Loucy (cell line): ENCODE data around the gene CDC34.

Source experiments
- CTCF ChIP-seq: fragments of 200-600 bp; sonication (generic); conservative IDR thresholded peaks from 2 replicates; pipeline ENCODE4 v1.5.1; 2014; ENCODE audit warnings: mild to moderate bottlenecking, antibody characterized with exemption, low read length
- EZH2phosphoT487 ChIP-seq: fragments of 200-600 bp; IDR thresholded peaks from 2 replicates; pipeline ENCODE4 v1.6.1; 2018; ENCODE audit warnings: antibody characterized with exemption, mild to moderate bottlenecking, moderate library complexity, borderline replicate concordance

GRCh38 chr19:485077-485476 is 46.5 kb upstream of the CDC34 start:
- TF ChIP-seq CTCF, result no peak
- no peak for TF ChIP-seq EZH2phosphoT487
